HG03575 (cell line): ENCODE measurements around the gene DNAJC22.
"Not testable (repeated sequence)": the region's sequence is repeated elsewhere in the genome, so short reads cannot be mapped to it uniquely, and the experiment has no call there.

Experiments used
- ATAC-seq: cut with Tn5 transposase; IDR thresholded peaks from one replicate; pipeline ENCODE4 v1.9.1; 2021; ENCODE audit not compliant: unreplicated experiment, insufficient number of reproducible peaks, low FRiP score; ENCODE audit errors: extremely low read depth

Gene DNAJC22

GRCh38 chr12:49366096-49366651 lies 19.5 kb downstream of the DNAJC22 start:
- no peak for ATAC-seq

- no peak for ATAC-seq
Measured at GRCh38 chr12:49366652-49367380, 20.1 kb downstream of the DNAJC22 start.

GRCh38 chr12:49367381-49368239 lies 20.9 kb downstream of the DNAJC22 start, which contains the start of gene SPATS2:
TSS of gene SPATS2 (plus strand) at chr12:49367462. CDS start at chr12:49461013, 93,551 bp downstream.
- no peak for ATAC-seq

- ATAC-seq: no peak
Measured at GRCh38 chr12:49368240-49368600, 21.5 kb downstream of the DNAJC22 start.

- ATAC-seq: no peak
Measured at GRCh38 chr12:49369411-49370145, 22.9 kb downstream of the DNAJC22 start.

GRCh38 chr12:49370539-49370938 lies 23.9 kb downstream of the DNAJC22 start:
- ATAC-seq: no peak

- ATAC-seq: no peak
Measured at GRCh38 chr12:49375406-49375805, 28.7 kb downstream of the DNAJC22 start.

GRCh38 chr12:49377386-49377785 lies 30.7 kb downstream of the DNAJC22 start:
- ATAC-seq: no peak

GRCh38 chr12:49380184-49380583 lies 33.5 kb downstream of the DNAJC22 start:
- ATAC-seq: not testable (repeated sequence)

GRCh38 chr12:49388682-49389386 lies 42.1 kb downstream of the DNAJC22 start:
- no peak for ATAC-seq

GRCh38 chr12:49389387-49389703 lies 42.7 kb downstream of the DNAJC22 start:
- no peak for ATAC-seq

GRCh38 chr12:49397000-49397399 lies 50.3 kb downstream of the DNAJC22 start:
- no peak for ATAC-seq

- no peak for ATAC-seq
Measured at GRCh38 chr12:49400304-49400703, 53.6 kb downstream of the DNAJC22 start.
